NCI-H1417 treated with DMSO at 0.1 percent for 48 hours (cell line): ENCODE results near the gene PLXDC1.

Experiments used
- DNase-seq: peaks from one replicate; lab custom pipeline; 2025; lab: John Stamatoyannopoulos, UW

Gene PLXDC1

GRCh38 chr17:39014795-39015545, 136.5 kb downstream of the PLXDC1 start:
- DNase-seq: no peak

- DNase-seq: no peak
These were observed 137.2 kb downstream of the PLXDC1 start for GRCh38 chr17:39014044-39014794.
